AG09309 (cell line): ENCODE measurements around the gene ERO1A.

Experiments used
- DNase-seq: peaks from one replicate; pipeline ENCODE4 v3.0.0-alpha.2; 2010; ENCODE audit warnings: low read depth
- H3K4me3 ChIP-seq: 2 replicates; pipeline ENCODE4 v1.5.1; 2011; ENCODE audit warnings: mild to moderate bottlenecking, low read depth, low read length, moderate library complexity; ENCODE audit not compliant: control insufficient read depth
- TF ChIP-seq, protein P1 (sequence below): IDR thresholded peaks from 2 replicates; pipeline ENCODE4 v1.5.1; 2011; ENCODE audit warnings: mild to moderate bottlenecking, low read depth, low read length, inconsistent platforms; ENCODE audit not compliant: insufficient read depth, control insufficient read depth; ENCODE audit errors: missing control alignments

Gene ERO1A

DNA sequence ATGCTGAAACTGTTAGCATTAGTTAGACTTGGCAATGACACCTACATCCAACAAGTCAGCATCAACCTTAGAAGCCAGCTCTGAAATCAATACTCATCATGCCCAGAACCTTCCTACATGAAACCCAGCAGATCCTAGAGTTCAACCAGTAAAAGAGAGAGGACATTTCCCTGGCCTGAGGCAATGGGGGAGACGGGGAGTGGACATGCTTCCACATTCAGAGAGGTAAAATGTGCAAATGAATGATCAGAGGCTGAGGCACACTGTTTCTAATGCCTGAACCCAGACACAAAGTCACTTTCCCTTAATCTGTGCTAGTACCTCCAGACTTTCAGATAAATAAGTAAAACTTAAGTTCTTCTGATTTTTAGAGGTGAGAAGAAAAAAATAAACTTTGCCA is 34.5 kb downstream of the ERO1A start:
- no peak overlapping the region for H3K4me3 ChIP-seq
- no peak for DNase-seq
- TF ChIP-seq, protein P1, sequence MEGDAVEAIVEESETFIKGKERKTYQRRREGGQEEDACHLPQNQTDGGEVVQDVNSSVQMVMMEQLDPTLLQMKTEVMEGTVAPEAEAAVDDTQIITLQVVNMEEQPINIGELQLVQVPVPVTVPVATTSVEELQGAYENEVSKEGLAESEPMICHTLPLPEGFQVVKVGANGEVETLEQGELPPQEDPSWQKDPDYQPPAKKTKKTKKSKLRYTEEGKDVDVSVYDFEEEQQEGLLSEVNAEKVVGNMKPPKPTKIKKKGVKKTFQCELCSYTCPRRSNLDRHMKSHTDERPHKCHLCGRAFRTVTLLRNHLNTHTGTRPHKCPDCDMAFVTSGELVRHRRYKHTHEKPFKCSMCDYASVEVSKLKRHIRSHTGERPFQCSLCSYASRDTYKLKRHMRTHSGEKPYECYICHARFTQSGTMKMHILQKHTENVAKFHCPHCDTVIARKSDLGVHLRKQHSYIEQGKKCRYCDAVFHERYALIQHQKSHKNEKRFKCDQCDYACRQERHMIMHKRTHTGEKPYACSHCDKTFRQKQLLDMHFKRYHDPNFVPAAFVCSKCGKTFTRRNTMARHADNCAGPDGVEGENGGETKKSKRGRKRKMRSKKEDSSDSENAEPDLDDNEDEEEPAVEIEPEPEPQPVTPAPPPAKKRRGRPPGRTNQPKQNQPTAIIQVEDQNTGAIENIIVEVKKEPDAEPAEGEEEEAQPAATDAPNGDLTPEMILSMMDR: no peak

DNA sequence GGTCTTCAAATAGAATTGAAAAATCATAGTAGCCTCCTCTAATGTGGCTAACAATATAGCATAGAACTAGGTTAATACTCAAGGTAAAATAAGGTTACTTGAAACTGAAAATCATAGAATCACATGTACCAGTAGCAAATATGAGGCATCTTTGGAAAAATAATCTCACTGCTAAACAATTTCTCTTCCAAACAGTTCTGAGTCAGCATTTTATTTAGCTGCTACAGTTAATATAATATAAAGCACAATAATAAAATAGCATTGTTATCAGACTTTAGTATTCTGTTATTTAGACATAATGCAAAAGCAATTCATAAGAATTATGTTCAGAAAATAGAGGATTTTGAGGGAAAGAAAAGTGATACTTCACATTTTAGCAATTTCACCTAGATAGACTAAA is 35.0 kb downstream of the ERO1A start:
- no peak overlapping the region for H3K4me3 ChIP-seq
- TF ChIP-seq, protein P1: no peak
- DNase-seq: no peak

DNA sequence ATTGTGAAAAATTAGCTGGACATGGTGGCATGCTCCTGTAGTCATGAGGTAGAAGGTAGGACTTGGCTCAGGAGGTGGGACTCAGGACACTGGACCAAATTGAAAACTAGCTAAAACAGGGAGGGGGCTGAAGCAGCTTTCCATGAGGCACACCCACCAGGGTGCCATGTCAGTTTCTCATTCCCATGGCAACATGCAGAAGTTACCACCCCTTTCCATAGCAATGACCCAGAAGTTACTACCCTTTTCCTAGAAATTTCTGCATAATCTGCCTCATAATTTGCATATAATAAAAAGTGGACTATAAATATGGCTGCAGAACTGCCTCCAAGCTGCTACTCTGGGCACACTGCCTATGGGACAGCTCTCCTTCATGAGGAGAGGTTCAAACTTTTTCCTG is 38.5 kb downstream of the ERO1A start:
- no peak for DNase-seq
- no peak overlapping the region for H3K4me3 ChIP-seq
- TF ChIP-seq, protein P1: no peak

DNA sequence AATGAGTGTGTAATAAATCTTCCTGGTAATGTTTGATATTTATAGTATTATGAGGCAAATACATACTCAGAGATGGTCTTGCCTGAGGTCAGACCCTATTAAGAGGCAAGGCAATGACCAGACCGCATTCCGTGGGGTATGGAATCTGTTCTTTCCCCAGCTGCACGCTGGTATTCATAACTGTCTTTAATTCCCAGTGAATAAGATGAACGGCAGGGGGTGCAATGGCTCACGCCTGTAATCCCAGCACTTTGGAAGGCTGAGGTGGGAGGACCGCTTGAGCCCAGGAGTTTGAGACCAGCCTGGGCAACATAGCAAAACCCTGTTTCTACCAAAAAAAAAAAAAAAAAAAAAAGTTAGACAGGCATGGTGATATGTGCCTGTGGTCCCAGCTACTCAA is 44.6 kb downstream of the ERO1A start:
- DNase-seq: no peak
- TF ChIP-seq, protein P1: peak; percentile 9
- no peak overlapping the region for H3K4me3 ChIP-seq

DNA sequence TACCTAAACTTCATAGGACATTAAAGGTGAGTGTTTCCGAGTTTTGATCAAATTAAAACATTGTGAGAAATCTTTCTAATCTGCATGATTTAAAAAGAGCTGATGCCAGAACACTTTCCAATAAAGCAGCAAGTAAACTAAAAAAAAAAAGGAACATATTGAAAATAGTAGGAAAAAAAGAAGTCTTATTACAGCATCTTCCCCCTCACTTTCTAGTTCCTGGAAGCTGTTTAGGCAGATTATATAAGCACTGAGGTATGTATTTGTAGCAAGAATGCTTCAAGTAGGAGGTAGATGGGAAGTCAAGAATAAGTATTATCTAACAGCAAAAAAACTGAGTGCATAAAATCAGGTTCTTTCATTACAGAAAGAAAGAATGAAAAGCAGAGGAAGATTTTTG is 45.8 kb downstream of the ERO1A start:
- TF ChIP-seq, protein P1: no peak
- H3K4me3 ChIP-seq: no peak overlapping the region
- no peak for DNase-seq

DNA sequence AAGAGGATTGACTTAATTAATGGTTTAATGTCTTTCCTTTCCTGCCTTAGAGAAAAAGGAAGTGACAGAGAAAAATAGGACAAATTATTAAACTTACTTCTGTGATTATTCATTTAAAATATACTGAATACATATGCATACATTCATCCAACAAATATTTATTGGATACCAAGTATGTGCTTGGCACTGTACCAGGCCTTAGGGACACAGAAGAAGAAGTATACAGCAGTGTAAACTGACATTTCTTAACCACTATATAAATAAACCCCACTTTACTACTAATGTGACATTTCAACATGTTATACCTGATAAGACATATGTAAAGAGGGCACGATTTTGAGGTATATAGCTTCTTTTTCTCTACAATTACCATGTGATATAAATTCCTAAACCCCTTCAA is 53.6 kb downstream of the ERO1A start:
- TF ChIP-seq, protein P1: no peak
- no peak overlapping the region for H3K4me3 ChIP-seq
- no peak for DNase-seq

DNA sequence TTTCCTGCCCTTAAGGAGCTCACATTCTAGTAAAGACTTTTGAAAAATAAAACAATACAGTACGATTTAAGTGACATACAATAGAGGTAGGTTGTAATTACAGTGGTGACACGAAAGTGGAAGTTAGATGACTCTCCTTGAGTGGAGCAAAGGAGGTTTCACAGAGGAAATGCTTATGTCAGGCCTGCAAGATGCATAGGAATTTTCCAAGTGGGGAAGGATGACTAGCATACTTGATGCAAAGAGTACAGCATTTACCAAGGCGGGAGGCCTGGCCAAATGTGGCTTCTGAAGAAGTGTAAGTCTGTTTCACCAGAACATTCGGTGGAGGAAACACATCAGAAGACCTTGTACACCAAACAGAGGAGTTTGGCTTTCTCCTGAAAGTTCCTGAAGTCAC is 55.2 kb downstream of the ERO1A start:
- H3K4me3 ChIP-seq: no peak overlapping the region
- DNase-seq: no peak
- TF ChIP-seq, protein P1: no peak
